ENCODE results near the gene ENTHD1.

ENTHD1 gene

GRCh38 chr22:39710380-39711150, 183.0 kb downstream of the ENTHD1 start:
- no peak for DNase-seq

GRCh38 chr22:39707816-39708215, 185.7 kb downstream of the ENTHD1 start:
- DNase-seq = no peak

GRCh38 chr22:39707351-39707750, 186.2 kb downstream of the ENTHD1 start:
- no peak for DNase-seq

GRCh38 chr22:39706376-39707140, 187.0 kb downstream of the ENTHD1 start:
- no peak for DNase-seq

- no peak for DNase-seq
These were observed 188.2 kb downstream of the ENTHD1 start for GRCh38 chr22:39705386-39705785.

- DNase-seq = peak in 1 of 14 donors; percentile 5
These were observed 189.5 kb downstream of the ENTHD1 start for GRCh38 chr22:39703928-39704639.

GRCh38 chr22:39703091-39703490, 190.5 kb downstream of the ENTHD1 start:
- no peak for DNase-seq

- no peak for DNase-seq
These were observed 193.0 kb downstream of the ENTHD1 start for GRCh38 chr22:39700565-39700964.

GRCh38 chr22:39699631-39700360, 193.8 kb downstream of the ENTHD1 start:
- peak in 4 of 14 donors; percentile 12 to 46 (median 28) for DNase-seq

- DNase-seq = no peak
These were observed 195.7 kb downstream of the ENTHD1 start for GRCh38 chr22:39697790-39698430.

GRCh38 chr22:39693943-39694500, 199.5 kb downstream of the ENTHD1 start:
- no peak for DNase-seq

All from C1 segment of cervical spinal cord (tissue), 14 donors.